ENCODE data around the gene AOPEP.

DNA sequence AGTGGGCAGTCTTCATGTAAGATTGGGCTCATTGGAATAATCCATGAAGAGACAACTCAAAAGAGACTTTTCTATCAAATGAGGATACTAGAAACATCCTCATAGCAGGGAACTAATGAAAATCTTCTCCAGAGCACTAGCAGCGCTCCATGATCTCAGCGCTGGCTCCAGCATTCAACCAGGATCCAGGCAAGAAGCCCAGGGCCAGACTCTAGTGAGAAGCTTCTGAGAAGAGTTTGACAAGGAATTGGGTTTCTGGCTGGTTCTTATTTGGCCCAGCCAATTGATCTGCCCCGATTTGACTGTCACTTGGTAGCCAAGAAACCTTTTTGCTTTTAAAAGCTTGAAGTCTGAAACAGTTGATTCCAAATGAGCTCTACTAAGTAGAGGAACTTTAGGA lies 60.1 kb downstream of the AOPEP start:
- TF ChIP-seq, protein P1, sequence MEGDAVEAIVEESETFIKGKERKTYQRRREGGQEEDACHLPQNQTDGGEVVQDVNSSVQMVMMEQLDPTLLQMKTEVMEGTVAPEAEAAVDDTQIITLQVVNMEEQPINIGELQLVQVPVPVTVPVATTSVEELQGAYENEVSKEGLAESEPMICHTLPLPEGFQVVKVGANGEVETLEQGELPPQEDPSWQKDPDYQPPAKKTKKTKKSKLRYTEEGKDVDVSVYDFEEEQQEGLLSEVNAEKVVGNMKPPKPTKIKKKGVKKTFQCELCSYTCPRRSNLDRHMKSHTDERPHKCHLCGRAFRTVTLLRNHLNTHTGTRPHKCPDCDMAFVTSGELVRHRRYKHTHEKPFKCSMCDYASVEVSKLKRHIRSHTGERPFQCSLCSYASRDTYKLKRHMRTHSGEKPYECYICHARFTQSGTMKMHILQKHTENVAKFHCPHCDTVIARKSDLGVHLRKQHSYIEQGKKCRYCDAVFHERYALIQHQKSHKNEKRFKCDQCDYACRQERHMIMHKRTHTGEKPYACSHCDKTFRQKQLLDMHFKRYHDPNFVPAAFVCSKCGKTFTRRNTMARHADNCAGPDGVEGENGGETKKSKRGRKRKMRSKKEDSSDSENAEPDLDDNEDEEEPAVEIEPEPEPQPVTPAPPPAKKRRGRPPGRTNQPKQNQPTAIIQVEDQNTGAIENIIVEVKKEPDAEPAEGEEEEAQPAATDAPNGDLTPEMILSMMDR (conservative IDR thresholded peaks at IDR 0.05 in 1 of 2, IDR thresholded peaks at IDR 0.05 in 1 of 2; ENCODE audit: extremely low read depth in 1 of 2, insufficient read depth in 1 of 2, low read depth in 1 of 2, low read length in 2 of 2), result no peak
- no peak for TF ChIP-seq EZH2 (IDR thresholded peaks at IDR 0.05; ENCODE audit: borderline replicate concordance, low read length)

All from mammary epithelial cell (primary cell).